GM19099 (cell line): ENCODE measurements around the gene CTSL.

Source experiments
- POLR2A ChIP-seq: IDR thresholded peaks from 3 replicates; pipeline ENCODE4 v1.6.1; 2011; ENCODE audit warnings: low read depth; ENCODE audit not compliant: insufficient read length; ENCODE audit errors: extremely low read depth

CTSL gene

DNA sequence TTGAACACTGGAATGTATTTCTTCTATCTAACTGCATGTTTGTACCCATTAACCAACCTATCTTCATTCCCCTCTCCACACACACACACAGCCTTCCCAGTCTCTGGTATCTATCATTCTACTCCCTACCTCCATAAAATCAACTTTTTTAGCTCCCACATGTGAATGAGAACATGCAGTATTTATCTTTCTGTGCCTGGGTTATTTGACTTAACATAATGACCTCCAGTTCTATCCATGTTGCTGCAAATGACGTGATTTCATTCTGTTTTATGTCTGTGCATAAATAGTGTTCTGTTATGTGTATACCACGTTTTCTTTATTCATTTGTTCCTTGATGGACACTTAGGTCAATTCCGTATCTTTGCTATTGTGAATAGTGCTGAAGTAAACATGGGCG, 38.7 kb upstream of the CTSL start:
- TF ChIP-seq POLR2A = no peak

DNA sequence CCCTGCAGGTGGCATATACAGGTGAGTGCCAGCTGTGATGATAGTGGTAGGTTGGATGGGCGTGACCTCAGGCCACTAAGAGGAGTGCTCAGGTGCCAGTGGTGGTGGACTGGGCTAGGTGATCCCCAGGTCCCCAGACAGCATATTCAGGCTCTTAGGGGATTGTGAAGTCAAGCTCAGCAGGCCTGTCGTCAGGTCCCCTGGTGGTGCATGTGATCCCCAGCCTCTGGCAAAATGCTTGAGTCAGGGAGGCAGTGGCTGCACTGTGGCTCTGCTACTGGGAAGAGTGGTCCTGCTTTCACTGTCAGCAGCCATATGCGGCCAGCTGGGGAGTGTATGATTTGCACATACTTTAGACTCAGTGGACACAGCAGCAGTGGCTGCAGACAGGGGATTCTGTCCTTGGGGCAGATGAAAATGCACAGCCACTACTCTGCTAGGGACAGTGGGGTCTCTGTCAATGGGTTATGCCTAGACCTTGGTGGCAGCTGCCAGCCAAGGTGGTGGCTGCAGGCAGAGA, 31.6 kb upstream of the CTSL start:
- no peak for TF ChIP-seq POLR2A

DNA sequence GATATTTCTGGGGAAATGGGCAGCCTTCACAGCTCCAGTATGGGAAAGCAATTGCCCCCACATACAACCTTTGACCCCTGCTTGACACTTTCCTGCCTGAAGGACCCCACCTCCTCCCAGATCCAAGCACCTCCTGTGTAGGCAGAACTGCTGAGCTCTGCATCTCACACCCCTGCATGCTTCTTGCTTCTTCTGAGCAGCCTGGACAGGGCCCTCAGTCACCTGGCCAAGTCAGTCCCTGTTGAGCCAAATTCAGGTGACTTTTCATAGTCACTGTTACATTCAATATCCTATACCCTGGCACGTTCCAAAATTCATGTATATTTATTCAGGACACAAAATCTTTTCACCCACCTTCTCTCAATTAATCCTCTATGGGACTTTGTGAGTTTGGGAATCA, 30.4 kb upstream of the CTSL start:
- no peak for TF ChIP-seq POLR2A

DNA sequence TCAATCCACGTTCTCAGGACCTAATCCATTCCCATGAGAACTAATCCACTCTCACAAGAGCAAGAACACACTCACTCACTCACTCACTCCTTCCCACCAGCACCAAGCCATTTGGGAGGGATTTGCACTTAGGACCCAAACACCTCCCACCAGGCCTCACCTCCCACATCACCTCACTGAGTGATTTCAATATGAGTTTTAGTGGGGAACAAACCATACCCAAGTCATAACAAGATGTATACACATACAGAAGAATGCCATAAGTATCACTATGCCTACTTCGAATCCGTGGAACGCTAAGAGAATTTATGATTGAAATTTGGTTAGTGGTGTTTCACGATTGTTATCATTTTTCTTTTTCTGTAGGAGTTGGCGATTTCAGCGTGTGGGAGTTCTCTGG, 29.3 kb upstream of the CTSL start:
- TF ChIP-seq POLR2A = no peak

DNA sequence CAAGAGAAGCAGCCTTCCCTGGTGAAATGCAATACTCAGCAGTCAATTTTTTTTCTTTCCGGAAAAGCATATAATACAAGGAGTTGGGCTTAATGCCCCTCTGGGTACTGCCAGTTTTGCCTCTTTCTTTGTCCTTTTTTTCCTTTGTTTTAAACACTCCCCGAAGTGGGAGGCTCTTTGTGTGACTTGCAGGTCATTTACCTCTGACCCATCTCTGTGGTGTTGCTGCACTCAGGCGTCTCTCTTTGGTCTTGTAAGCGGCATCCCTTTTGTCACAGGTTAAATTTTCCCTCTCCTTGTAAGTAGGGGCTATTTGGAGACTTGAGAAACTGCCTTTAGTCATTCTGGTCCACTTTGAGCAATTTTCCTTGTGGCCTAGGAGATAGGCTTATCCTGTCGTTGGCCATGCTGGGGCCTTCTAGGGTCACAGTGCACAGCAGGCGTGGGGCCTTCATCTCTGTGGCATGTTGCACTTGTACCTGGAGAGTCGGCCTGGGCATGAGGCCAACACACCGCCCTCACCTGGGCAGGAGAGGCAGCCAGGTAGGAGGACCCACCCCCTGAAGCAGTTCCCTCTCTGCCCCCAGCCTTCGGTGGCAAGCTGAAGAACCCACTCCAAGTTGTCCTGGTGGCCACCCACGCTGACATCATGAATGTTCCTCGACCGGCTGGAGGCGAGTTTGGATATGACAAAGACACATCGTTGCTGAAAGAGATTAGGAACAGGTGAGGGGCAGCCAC, 27.7 kb upstream of the CTSL start:
- TF ChIP-seq POLR2A = no peak

DNA sequence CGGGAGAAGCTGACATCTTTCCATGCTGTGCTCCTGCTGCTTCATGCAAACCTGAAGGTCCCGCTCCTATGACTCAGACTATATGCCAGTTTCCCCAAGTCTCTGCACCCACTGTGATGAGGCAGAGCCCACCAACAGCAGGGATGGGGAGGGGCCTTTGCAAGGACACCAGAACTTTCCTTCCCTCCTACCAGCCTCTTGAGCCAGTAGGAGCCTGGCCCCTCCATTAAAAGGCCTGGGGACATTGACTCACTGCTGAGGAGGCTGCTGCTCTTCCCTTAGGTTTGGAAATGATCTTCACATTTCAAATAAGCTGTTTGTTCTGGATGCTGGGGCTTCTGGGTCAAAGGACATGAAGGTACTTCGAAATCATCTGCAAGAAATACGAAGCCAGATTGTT, 26.1 kb upstream of the CTSL start:
- no peak for TF ChIP-seq POLR2A

DNA sequence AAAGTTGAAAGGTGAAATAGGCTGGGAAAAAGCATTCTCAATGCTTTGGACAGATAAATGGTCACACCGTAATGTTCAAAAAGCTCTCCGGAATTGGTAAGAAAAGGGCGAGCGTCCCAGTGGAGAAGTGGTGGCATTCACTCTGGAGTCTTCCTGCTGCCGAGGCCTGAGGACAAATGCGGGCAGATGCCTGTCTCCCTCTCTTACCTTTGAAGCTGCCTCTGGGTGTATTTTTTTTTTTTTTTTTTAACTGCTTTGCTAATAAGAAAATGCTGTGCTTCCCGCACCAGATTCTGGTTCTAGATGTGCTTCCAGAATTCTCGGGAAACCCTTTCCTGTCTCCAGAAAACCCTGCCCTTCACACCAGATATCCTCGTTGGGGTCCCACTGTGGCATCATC, 24.4 kb upstream of the CTSL start:
- TF ChIP-seq POLR2A = no peak

DNA sequence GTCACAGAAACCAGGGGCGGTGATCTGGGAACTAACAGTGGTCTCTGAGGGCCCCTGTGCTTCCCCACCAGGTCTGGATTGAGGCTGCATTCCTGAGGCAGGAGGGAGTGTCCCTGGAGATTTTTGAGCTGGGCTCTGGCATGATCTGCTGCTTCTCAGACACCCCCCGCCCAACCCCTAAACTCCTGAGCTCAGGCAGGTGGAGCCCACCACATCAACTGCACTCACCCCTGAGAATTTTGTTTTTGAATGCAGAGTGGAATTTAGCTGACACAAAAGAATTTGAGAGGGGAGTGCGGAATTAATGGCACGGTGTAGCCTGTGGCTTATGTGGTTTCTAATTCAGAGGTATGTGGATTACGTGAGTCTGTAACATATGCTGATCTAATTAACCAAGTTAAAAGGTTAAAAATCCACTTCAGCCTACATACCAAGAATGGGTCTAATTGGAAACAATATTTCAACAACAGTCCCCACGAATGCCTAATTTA, 23.9 kb upstream of the CTSL start:
- no peak for TF ChIP-seq POLR2A

DNA sequence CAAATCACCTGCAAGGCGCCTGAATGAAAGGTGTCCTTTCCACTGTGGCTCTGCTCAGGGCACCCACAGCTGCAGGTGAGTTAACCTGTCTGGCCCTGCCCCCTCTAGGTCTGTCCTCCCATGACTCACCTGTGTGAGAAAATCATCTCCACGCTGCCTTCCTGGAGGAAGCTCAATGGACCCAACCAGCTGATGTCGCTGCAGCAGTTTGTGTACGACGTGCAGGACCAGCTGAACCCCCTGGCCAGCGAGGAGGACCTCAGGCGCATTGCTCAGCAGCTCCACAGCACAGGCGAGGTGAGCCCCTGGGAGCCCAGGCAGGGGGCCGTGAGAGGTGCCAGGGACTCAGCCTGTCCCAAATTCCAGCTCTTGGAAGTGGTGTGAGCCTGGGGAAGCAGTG, 23.0 kb upstream of the CTSL start:
- TF ChIP-seq POLR2A = no peak

DNA sequence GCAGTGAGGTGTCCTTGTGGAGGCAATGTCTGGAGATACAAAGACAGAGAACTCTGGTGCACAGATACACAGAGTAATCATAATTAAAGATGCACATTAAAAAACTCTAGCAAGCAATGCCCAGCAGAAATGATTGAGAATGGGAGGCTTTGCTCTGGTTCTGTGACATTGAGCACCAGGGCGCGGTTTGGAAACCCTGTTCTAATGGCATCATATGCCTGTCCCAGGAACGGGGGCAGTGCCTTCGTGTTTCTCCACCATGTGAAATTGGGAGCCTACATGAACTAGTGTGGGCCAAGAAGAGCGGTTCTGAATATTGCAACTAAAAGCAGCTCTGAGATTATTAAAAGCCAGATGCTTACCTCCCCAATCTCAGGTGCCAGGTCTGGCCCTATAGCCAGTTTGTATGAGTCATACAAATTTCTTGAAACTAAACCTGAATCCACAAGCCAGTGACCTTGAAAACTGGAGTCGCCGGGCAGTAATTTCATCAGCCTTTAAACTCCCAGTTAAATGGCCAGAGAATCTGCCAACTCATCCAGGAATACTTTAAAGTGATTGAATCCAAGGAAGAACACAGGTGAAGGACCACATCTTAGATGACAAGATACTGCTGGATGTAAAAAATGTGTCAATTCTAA, 22.2 kb upstream of the CTSL start:
- TF ChIP-seq POLR2A = no peak

DNA sequence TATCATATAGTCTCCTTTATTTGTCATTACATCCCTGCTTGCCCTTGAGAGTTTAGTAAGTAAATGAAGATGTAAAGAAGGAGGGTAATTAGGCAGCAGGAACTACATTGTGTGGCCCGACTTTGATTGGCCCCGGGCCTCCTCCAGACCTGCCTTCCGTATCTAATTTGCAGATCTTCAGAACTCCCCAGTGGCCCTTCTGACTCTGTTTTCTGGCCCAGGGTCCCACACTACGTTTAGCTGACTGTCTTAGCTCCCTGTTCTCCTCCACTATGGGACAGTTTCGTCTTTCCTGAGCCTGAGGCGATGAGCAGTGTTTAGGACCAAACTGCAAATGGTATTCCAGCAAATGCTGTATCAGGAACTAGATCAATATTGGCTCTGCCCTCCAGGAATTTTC, 21.6 kb upstream of the CTSL start:
- TF ChIP-seq POLR2A = no peak

DNA sequence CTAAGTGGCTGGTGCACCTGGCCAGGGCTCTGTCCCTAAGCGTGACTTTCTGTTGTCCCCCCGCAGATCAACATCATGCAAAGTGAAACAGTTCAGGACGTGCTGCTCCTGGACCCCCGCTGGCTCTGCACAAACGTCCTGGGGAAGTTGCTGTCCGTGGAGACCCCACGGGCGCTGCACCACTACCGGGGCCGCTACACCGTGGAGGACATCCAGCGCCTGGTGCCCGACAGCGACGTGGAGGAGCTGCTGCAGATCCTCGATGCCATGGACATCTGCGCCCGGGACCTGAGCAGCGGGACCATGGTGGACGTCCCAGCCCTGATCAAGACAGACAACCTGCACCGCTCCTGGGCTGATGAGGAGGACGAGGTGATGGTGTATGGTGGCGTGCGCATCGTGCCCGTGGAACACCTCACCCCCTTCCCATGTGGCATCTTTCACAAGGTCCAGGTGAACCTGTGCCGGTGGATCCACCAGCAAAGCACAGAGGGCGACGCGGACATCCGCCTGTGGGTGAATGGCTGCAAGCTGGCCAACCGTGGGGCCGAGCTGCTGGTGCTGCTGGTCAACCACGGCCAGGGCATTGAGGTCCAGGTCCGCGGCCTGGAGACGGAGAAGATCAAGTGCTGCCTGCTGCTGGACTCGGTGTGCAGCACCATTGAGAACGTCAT, 19.7 kb upstream of the CTSL start:
- TF ChIP-seq POLR2A = no peak

DNA sequence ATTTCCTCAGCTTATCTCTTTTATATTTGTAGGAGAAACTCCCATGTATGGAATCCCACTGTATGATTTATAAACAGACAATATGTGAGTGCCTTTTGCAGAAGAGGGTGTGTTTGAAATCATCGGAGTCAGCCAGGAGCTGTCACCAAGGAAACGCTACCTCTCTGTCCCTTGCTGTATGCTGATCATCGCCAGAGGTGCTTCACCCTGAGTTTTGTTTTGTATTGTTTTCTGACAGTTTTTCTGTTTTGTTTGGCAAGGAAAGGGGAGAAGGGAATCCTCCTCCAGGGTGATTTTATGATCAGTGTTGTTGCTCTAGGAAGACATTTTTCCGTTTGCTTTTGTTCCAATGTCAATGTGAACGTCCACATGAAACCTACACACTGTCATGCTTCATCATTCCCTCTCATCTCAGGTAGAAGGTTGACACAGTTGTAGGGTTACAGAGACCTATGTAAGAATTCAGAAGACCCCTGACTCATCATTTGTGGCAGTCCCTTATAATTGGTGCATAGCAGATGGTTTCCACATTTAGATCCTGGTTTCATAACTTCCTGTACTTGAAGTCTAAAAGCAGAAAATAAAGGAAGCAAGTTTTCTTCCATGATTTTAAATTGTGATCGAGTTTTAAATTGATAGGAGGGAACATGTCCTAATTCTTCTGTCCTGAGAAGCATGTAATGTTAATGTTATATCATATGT, 18.0 kb upstream of the CTSL start:
- TF ChIP-seq POLR2A = no peak

DNA sequence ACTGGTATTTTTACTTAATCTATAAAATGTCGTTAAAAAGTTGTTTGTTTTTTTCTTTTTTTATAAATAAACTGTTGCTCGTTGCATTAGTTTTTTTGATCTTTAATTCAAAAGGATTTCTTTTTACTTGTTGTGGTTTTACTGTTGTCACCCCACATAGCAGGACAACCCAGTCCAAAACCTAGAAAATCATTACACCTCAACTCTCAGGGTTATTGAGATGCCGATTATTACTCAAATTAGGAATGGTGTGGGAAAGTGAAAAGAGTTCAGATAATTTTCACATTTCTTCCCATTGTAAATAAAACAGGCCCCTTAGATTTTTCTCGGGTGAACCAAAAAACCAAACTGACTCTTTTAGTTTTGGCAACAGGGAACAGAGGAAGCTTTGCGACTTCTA, 17.4 kb upstream of the CTSL start:
- no peak for TF ChIP-seq POLR2A
